ENCODE measurements around the gene SLC30A7.
"Not testable (repeated sequence)": the region's sequence is repeated elsewhere in the genome, so short reads cannot be mapped to it uniquely, and the experiment has no call there.

The SLC30A7 gene

GRCh38 chr1:100876291-100876690 lies 19.6 kb upstream of the SLC30A7 start:
- Mint-ChIP-seq H3K4me3 (no peak overlapping the region), H3K27ac (no peak overlapping the region), H3K27me3 (no peaks in the 10 kb centered on the region), H3K9me3 (no peaks in the 10 kb centered on the region), H3K4me1 (peaks cover 9% of the 10 kb centered on the region)
- DNase-seq (no peak), ATAC-seq (no peak)

- Mint-ChIP-seq H3K27me3 (no peaks in the 10 kb centered on the region), H3K27ac (no peak overlapping the region), H3K4me1 (peaks cover 9% of the 10 kb centered on the region), H3K4me3 (no peak overlapping the region), H3K9me3 (no peaks in the 10 kb centered on the region)
- DNase-seq (no peak), ATAC-seq (no peak)
These were observed 16.5 kb upstream of the SLC30A7 start for GRCh38 chr1:100879422-100879821.

GRCh38 chr1:100881687-100882086 lies 14.2 kb upstream of the SLC30A7 start:
- Mint-ChIP-seq H3K4me3 (no peak overlapping the region), H3K27ac (no peak overlapping the region), H3K9me3 (no peaks in the 10 kb centered on the region), H3K4me1 (peaks cover 9% of the 10 kb centered on the region), H3K27me3 (no peaks in the 10 kb centered on the region)
- no peak for DNase-seq
- ATAC-seq: no peak

- Mint-ChIP-seq H3K27ac (no peak overlapping the region), H3K27me3 (no peaks in the 10 kb centered on the region), H3K4me3 (no peak overlapping the region), H3K9me3 (no peaks in the 10 kb centered on the region), H3K4me1 (peaks cover 9% of the 10 kb centered on the region)
- DNase-seq (no peak), ATAC-seq (no peak)
These were observed 13.2 kb upstream of the SLC30A7 start for GRCh38 chr1:100882698-100883097.

GRCh38 chr1:100883963-100884362 lies 11.9 kb upstream of the SLC30A7 start:
- peaks cover 9% of the 10 kb centered on the region for H3K4me1 Mint-ChIP-seq
- H3K27me3 Mint-ChIP-seq: no peaks in the 10 kb centered on the region
- peaks cover under 1 to 6% of the 10 kb centered on the region in 2 donors for H3K9me3 Mint-ChIP-seq
- DNase-seq (no peak), ATAC-seq (no peak)
- H3K4me3 Mint-ChIP-seq: no peak overlapping the region
- H3K27ac Mint-ChIP-seq: no peak overlapping the region

GRCh38 chr1:100889007-100889406 lies 6.9 kb upstream of the SLC30A7 start:
- H3K27me3 Mint-ChIP-seq, ATAC-seq, H3K27ac Mint-ChIP-seq, DNase-seq, H3K4me3 Mint-ChIP-seq: not testable (repeated sequence)
- Mint-ChIP-seq H3K4me1 (peaks cover 22% of the 10 kb centered on the region), H3K9me3 (peaks cover 25 to 27% of the 10 kb centered on the region in 2 donors)

- not testable (repeated sequence) for H3K27me3 Mint-ChIP-seq, ATAC-seq, H3K27ac Mint-ChIP-seq, H3K4me3 Mint-ChIP-seq
- Mint-ChIP-seq H3K9me3 (peaks cover 25 to 27% of the 10 kb centered on the region in 2 donors), H3K4me1 (peaks cover 22% of the 10 kb centered on the region)
- peak in 1 of 2 donors; percentile 14 for DNase-seq
These were observed 5.9 kb upstream of the SLC30A7 start for GRCh38 chr1:100889869-100890482.

GRCh38 chr1:100891380-100891779 lies 4.5 kb upstream of the SLC30A7 start:
- DNase-seq: no peak
- Mint-ChIP-seq H3K4me1 (peaks cover 22% of the 10 kb centered on the region), H3K27ac (no peak overlapping the region), H3K4me3 (no peak overlapping the region), H3K27me3 (no peaks in the 10 kb centered on the region), H3K9me3 (peaks cover 25 to 27% of the 10 kb centered on the region in 2 donors)
- ATAC-seq: no peak

GRCh38 chr1:100892554-100892953 lies 3.3 kb upstream of the SLC30A7 start:
- H3K27me3 Mint-ChIP-seq: no peaks in the 10 kb centered on the region
- H3K9me3 Mint-ChIP-seq: peaks cover 25 to 27% of the 10 kb centered on the region in 2 donors
- no peak for ATAC-seq
- H3K27ac Mint-ChIP-seq: no peak overlapping the region
- peak overlapping the region; percentile 27 to 58 for H3K4me3 Mint-ChIP-seq
- H3K4me1 Mint-ChIP-seq: peaks cover 22% of the 10 kb centered on the region
- no peak for DNase-seq

- Mint-ChIP-seq H3K9me3 (peaks cover 22 to 25% of the 10 kb centered on the region in 2 donors), H3K27ac (no peak overlapping the region), H3K27me3 (no peaks in the 10 kb centered on the region), H3K4me3 (peak overlapping the region; percentile 55 to 63), H3K4me1 (peaks cover 28% of the 10 kb centered on the region)
- no peak for DNase-seq
- no peak for ATAC-seq
These were observed 2.2 kb upstream of the SLC30A7 start for GRCh38 chr1:100893718-100894117.

- DNase-seq: peak; percentile 71 to 72
- Mint-ChIP-seq H3K27me3 (no peaks in the 10 kb centered on the region), H3K4me3 (peak within 1 kb of the TSS; percentile 99), H3K4me1 (peaks cover 39% of the 10 kb centered on the region), H3K9me3 (peaks cover 12 to 15% of the 10 kb centered on the region in 2 donors), H3K27ac (peak within 1 kb of the TSS; percentile 99 to 100)
- ATAC-seq: peak; percentile 33
These were observed 1.0 kb upstream of the SLC30A7 start, which contains the start of gene EXTL2 for GRCh38 chr1:100894603-100895539. Gene EXTL2 (minus strand): TSS chr1:100894842. CDS start chr1:100888757, 6,085 bp downstream.

- ATAC-seq (peak; percentile 86), DNase-seq (peak; percentile 70 to 78)
- H3K4me3 Mint-ChIP-seq: peak overlapping the region; percentile 99
- no peaks in the 10 kb centered on the region for H3K27me3 Mint-ChIP-seq
- H3K9me3 Mint-ChIP-seq: no peaks in the 10 kb centered on the region
- H3K27ac Mint-ChIP-seq: peak overlapping the region; percentile 99 to 100
- peaks cover 52% of the 10 kb centered on the region for H3K4me1 Mint-ChIP-seq
These were observed 642 bp downstream of the SLC30A7 start for GRCh38 chr1:100896481-100896982.

- Mint-ChIP-seq H3K9me3 (peaks cover 0 to 6% of the 10 kb centered on the region in 2 donors), H3K27ac (no peak overlapping the region), H3K27me3 (no peaks in the 10 kb centered on the region), H3K4me3 (no peak overlapping the region), H3K4me1 (peaks cover 69% of the 10 kb centered on the region)
- ATAC-seq (no peak), DNase-seq (no peak)
These were observed 6.5 kb downstream of the SLC30A7 start for GRCh38 chr1:100902365-100902764.

GRCh38 chr1:100903777-100904176 lies 7.9 kb downstream of the SLC30A7 start:
- ATAC-seq: no peak
- Mint-ChIP-seq H3K9me3 (peaks cover 0 to 6% of the 10 kb centered on the region in 2 donors), H3K27ac (no peak overlapping the region), H3K4me1 (peaks cover 72% of the 10 kb centered on the region), H3K27me3 (no peaks in the 10 kb centered on the region), H3K4me3 (no peak overlapping the region)
- no peak for DNase-seq

- no peak for DNase-seq
- H3K27ac Mint-ChIP-seq: no peak overlapping the region
- H3K9me3 Mint-ChIP-seq: peaks cover 0 to 6% of the 10 kb centered on the region in 2 donors
- peaks cover 64% of the 10 kb centered on the region for H3K4me1 Mint-ChIP-seq
- H3K4me3 Mint-ChIP-seq: peak overlapping the region in 1 of 2 donors; percentile 15
- no peak for ATAC-seq
- H3K27me3 Mint-ChIP-seq: no peaks in the 10 kb centered on the region
These were observed 8.6 kb downstream of the SLC30A7 start for GRCh38 chr1:100904528-100904927.

GRCh38 chr1:100905181-100905580 lies 9.3 kb downstream of the SLC30A7 start:
- Mint-ChIP-seq H3K27ac (no peak overlapping the region), H3K27me3 (no peaks in the 10 kb centered on the region), H3K4me3 (no peak overlapping the region), H3K4me1 (peaks cover 58% of the 10 kb centered on the region), H3K9me3 (peaks cover 0 to 6% of the 10 kb centered on the region in 2 donors)
- no peak for DNase-seq
- no peak for ATAC-seq
